HEK293 (cell line): Measurements from ENCODE around the gene SH2D7.

Source experiments
- GLI4 ChIP-seq: fragments of 450-650 bp; formaldehyde crosslinking; IDR thresholded peaks from 2 replicates; pipeline ENCODE4 v1.5.1; 2016; ENCODE audit warnings: missing biosample characterization, missing genetic modification characterization
- MEIS1 ChIP-seq: sonication (generic); formaldehyde crosslinking; IDR thresholded peaks from 2 replicates; pipeline ENCODE4 v1.8.1; 2022; ENCODE audit warnings: missing genetic modification reagents, mild to moderate bottlenecking, borderline replicate concordance
- REPIN1 ChIP-seq: fragments of 450-650 bp; formaldehyde crosslinking; IDR thresholded peaks from 2 replicates; pipeline ENCODE4 v1.5.1; 2017; ENCODE audit warnings: missing biosample characterization, missing genetic modification characterization, low read depth
- TRIM28 ChIP-seq: IDR thresholded peaks from 2 replicates; pipeline ENCODE4 v1.6.1; 2011; ENCODE audit warnings: low read length, control low read depth, borderline replicate concordance
- YY1 ChIP-seq: fragments of 450-650 bp; formaldehyde crosslinking; IDR thresholded peaks from 2 replicates; pipeline ENCODE4 v1.5.1; 2018; ENCODE audit warnings: missing biosample characterization, missing genetic modification characterization
- ZBTB20 ChIP-seq: fragments of 450-650 bp; formaldehyde crosslinking; IDR thresholded peaks from 2 replicates; pipeline ENCODE4 v1.5.1; 2016; ENCODE audit warnings: missing biosample characterization, missing genetic modification characterization
- ZNF146 ChIP-seq: fragments of 450-650 bp; formaldehyde crosslinking; IDR thresholded peaks from 2 replicates; pipeline ENCODE4 v1.5.1; 2016; ENCODE audit warnings: missing biosample characterization, missing genetic modification characterization
- ZNF274 ChIP-seq, 2 experiments: fragments of 200-500 bp in 1 of 2; fragments of 450-650 bp in 1 of 2; sonication (Bioruptor generic) in 1 of 2; formaldehyde crosslinking in 1 of 2; IDR thresholded peaks; 2 replicates each; pipeline versions ENCODE4 v1.5.1 to v1.6.1; 2014 to 2016; ENCODE audit warnings: borderline replicate concordance in 1 of 2, inconsistent platforms in 1 of 2, low read length in 1 of 2, missing biosample characterization in 1 of 2, missing genetic modification characterization in 1 of 2
- ZNF558 ChIP-seq: fragments of 450-650 bp; formaldehyde crosslinking; IDR thresholded peaks from 2 replicates; pipeline ENCODE4 v1.5.1; 2016; ENCODE audit warnings: missing biosample characterization, missing genetic modification characterization
- ZNF768 ChIP-seq: fragments of 450-650 bp; formaldehyde crosslinking; IDR thresholded peaks from 2 replicates; pipeline ENCODE4 v1.5.1; 2018; ENCODE audit warnings: missing biosample characterization, mild to moderate bottlenecking, missing genetic modification characterization
- ZNF837 ChIP-seq: fragments of 450-650 bp; formaldehyde crosslinking; IDR thresholded peaks from 2 replicates; pipeline ENCODE4 v1.5.1; 2016; ENCODE audit warnings: missing biosample characterization, missing genetic modification characterization
- TF ChIP-seq, protein P1 (sequence below): fragments of 450-650 bp; formaldehyde crosslinking; IDR thresholded peaks from 2 replicates; pipeline ENCODE4 v1.5.1; 2016; ENCODE audit warnings: missing biosample characterization, missing genetic modification characterization
- TF ChIP-seq, protein P2 (sequence below): fragments of 450-650 bp; formaldehyde crosslinking; IDR thresholded peaks from 2 replicates; pipeline ENCODE4 v1.5.1; 2016; ENCODE audit warnings: missing biosample characterization, missing genetic modification characterization

DNA sequence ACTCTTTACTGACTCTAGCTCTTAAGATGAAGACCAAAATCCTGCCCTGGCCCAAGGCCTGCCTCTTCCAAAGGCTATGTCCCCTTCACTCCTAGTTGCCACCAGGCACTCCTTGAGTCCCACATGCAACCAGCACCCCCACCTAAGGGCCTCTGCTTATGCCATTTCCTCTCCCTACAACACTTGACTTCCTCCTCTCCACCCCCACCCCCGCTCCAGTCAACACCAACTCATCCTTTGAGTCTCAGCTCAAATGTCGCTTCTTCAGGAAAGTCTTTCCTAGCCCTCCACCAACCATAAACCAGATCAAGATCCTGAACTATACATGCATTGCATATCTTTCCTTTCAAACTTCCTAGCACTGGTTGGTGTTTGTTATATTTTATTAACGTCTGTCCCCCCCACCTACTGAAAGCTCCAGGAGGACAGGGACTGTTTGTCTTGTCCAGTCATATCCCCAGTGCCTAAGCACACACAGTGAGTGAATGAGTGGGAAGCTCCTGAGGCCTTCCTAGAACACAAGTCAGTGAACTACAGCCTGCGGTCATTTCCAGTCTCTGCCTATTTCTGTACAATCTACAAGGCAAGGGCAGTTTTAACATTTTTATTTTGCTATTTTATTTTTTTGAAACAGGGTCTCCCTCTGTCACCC is 22.2 kb upstream of the SH2D7 start:
- TF ChIP-seq, protein P1, sequence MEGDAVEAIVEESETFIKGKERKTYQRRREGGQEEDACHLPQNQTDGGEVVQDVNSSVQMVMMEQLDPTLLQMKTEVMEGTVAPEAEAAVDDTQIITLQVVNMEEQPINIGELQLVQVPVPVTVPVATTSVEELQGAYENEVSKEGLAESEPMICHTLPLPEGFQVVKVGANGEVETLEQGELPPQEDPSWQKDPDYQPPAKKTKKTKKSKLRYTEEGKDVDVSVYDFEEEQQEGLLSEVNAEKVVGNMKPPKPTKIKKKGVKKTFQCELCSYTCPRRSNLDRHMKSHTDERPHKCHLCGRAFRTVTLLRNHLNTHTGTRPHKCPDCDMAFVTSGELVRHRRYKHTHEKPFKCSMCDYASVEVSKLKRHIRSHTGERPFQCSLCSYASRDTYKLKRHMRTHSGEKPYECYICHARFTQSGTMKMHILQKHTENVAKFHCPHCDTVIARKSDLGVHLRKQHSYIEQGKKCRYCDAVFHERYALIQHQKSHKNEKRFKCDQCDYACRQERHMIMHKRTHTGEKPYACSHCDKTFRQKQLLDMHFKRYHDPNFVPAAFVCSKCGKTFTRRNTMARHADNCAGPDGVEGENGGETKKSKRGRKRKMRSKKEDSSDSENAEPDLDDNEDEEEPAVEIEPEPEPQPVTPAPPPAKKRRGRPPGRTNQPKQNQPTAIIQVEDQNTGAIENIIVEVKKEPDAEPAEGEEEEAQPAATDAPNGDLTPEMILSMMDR (tag by site-specific recombination): no peak
- TF ChIP-seq ZNF837 (tag by site-specific recombination) (no peak), YY1 (no peak), ZNF146 (no peak), REPIN1 (tag by site-specific recombination) (no peak), ZBTB20 (tag by site-specific recombination) (no peak), TRIM28 (no peak), ZNF558 (no peak), ZNF274 (IDR thresholded peaks at IDR 0.05; ENCODE audit: low read length) (no peak), ZNF274 (tag by site-specific recombination; IDR thresholded peaks at IDR 0.05; ENCODE audit: borderline replicate concordance) (no peak), ZNF768 (tag by site-specific recombination) (no peak), MEIS1 (CRISPR knock-in tag) (no peak), GLI4 (tag by site-specific recombination) (no peak)
- TF ChIP-seq, protein P2, sequence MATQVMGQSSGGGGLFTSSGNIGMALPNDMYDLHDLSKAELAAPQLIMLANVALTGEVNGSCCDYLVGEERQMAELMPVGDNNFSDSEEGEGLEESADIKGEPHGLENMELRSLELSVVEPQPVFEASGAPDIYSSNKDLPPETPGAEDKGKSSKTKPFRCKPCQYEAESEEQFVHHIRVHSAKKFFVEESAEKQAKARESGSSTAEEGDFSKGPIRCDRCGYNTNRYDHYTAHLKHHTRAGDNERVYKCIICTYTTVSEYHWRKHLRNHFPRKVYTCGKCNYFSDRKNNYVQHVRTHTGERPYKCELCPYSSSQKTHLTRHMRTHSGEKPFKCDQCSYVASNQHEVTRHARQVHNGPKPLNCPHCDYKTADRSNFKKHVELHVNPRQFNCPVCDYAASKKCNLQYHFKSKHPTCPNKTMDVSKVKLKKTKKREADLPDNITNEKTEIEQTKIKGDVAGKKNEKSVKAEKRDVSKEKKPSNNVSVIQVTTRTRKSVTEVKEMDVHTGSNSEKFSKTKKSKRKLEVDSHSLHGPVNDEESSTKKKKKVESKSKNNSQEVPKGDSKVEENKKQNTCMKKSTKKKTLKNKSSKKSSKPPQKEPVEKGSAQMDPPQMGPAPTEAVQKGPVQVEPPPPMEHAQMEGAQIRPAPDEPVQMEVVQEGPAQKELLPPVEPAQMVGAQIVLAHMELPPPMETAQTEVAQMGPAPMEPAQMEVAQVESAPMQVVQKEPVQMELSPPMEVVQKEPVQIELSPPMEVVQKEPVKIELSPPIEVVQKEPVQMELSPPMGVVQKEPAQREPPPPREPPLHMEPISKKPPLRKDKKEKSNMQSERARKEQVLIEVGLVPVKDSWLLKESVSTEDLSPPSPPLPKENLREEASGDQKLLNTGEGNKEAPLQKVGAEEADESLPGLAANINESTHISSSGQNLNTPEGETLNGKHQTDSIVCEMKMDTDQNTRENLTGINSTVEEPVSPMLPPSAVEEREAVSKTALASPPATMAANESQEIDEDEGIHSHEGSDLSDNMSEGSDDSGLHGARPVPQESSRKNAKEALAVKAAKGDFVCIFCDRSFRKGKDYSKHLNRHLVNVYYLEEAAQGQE (tag by site-specific recombination): no peak
